B cell (primary cell): ENCODE measurements around the gene SHISAL2A. TPM values are rescaled to one million over a fixed set of nuclear protein-coding genes. Genes with fewer than 3 reads are reported as not detected.

Source experiments
- ATAC-seq: fragments of 200-7000 bp; cut with Tn5 transposase; one replicate; pipeline ENCODE4 v1.10.0; 2021; ENCODE audit warnings: low read depth, mild to moderate bottlenecking, moderate number of reproducible peaks, moderate library complexity
- CTCF ChIA-PET: fragments of 350-600 bp; sonication (Branson Sonifier 250); formaldehyde crosslinking; loops from one replicate; lab custom pipeline; 2021; ENCODE audit warnings: antibody characterized with exemption, inconsistent platforms; lab: Charles Lee
- POLR2A ChIA-PET: fragments of 350-600 bp; sonication (Branson Sonifier 250); formaldehyde crosslinking; loops from one replicate; lab custom pipeline; 2021; ENCODE audit warnings: antibody characterized with exemption; lab: Charles Lee
- DNase-seq: peaks from one replicate; pipeline ENCODE4 v3.0.0; 2013
- H2AFZ ChIP-seq: 2 replicates; pipeline ENCODE4 v1.6.1; 2012; ENCODE audit warnings: mild to moderate bottlenecking, low read depth, low read length; ENCODE audit not compliant: insufficient read depth, poor library complexity, severe bottlenecking
- H3K27ac ChIP-seq, 2 donors: 1 replicate in 1 of 2; 2 replicates in 1 of 2; pipeline ENCODE4 v1.5.1; 2012 to 2013; ENCODE audit warnings: low read length in 2 of 2, mild to moderate bottlenecking in 2 of 2, moderate library complexity in 1 of 2
- H3K27me3 ChIP-seq, 4 experiments: fragments of 200-600 bp in 1 of 4; sonication (generic) in 1 of 4; replicated peaks in 1 of 4; 1 replicate in 2 of 4; 2 replicates in 2 of 4; pipeline versions ENCODE4 v1.6.1 to v1.7.0; 2013 to 2016; ENCODE audit warnings: low read length in 3 of 4, mild to moderate bottlenecking in 2 of 4, mixed read lengths in 1 of 4, moderate library complexity in 1 of 4; ENCODE audit not compliant: insufficient read depth in 4 of 4, control insufficient read depth in 3 of 4; ENCODE audit errors: control extremely low read depth in 1 of 4
- H3K36me3 ChIP-seq, 2 experiments: replicated peaks in 1 of 2; 1 replicate in 1 of 2; 2 replicates in 1 of 2; pipeline versions ENCODE4 v1.6.1 to v1.7.1; 2013; ENCODE audit warnings: low read length in 1 of 2; ENCODE audit not compliant: insufficient read depth in 2 of 2, control insufficient read depth in 1 of 2; ENCODE audit errors: control extremely low read depth in 1 of 2, extremely low read depth in 1 of 2
- H3K4me1 ChIP-seq, 2 donors: fragments of 200-600 bp in 1 of 2; sonication (generic) in 1 of 2; 1 replicate in 1 of 2; 2 replicates in 1 of 2; pipeline versions ENCODE4 v1.5.1 to v1.6.1; 2013 to 2017; ENCODE audit warnings: low read length in 2 of 2; ENCODE audit not compliant: control insufficient read depth in 2 of 2, insufficient read depth in 2 of 2
- H3K4me2 ChIP-seq: replicated peaks from 2 replicates; pipeline ENCODE3; 2012; ENCODE audit warnings: mild to moderate bottlenecking, low read depth, low read length; ENCODE audit not compliant: poor library complexity, severe bottlenecking
- H3K4me3 ChIP-seq, 5 experiments: fragments of 200-600 bp in 1 of 5; sonication (generic) in 1 of 5; 1 replicate in 3 of 5; 2 replicates in 2 of 5; pipeline versions ENCODE4 v1.5.1 to v1.7.0; 2011 to 2016; ENCODE audit warnings: low read length in 4 of 5, mild to moderate bottlenecking in 4 of 5, low read depth in 2 of 5, control low read depth in 1 of 5, moderate library complexity in 1 of 5; ENCODE audit not compliant: insufficient read depth in 1 of 5; ENCODE audit errors: control extremely low read depth in 1 of 5, extremely low read depth in 1 of 5
- H3K79me2 ChIP-seq: fragments of 200-600 bp; sonication (generic); one replicate; pipeline ENCODE4 v1.6.0; 2016; ENCODE audit warnings: low read length; ENCODE audit not compliant: control insufficient read depth, insufficient read depth
- H3K9ac ChIP-seq: fragments of 200-600 bp; sonication (generic); 2 replicates; pipeline ENCODE4 v1.6.1; 2017; ENCODE audit warnings: mild to moderate bottlenecking, low read length, moderate library complexity
- H3K9me3 ChIP-seq, 3 donors: one replicate each; pipeline versions ENCODE4 v1.6.1 to v1.7.1; 2013; ENCODE audit warnings: low read length in 2 of 3; ENCODE audit not compliant: control insufficient read depth in 2 of 3, insufficient read depth in 1 of 3; ENCODE audit errors: control extremely low read depth in 1 of 3
- H4K20me1 ChIP-seq: 2 replicates; pipeline ENCODE4 v1.6.0; 2012; ENCODE audit warnings: mild to moderate bottlenecking, low read length; ENCODE audit not compliant: insufficient read depth, control insufficient read depth, poor library complexity, severe bottlenecking
- H3K27ac Mint-ChIP-seq: one replicate; pipeline ENCODE4 v1.8.0; 2021; ENCODE audit warnings: mixed read lengths
- H3K27me3 Mint-ChIP-seq: one replicate; pipeline ENCODE4 v1.8.0; 2021; ENCODE audit warnings: mixed read lengths
- H3K4me1 Mint-ChIP-seq: one replicate; pipeline ENCODE4 v1.8.0; 2021; ENCODE audit warnings: mixed read lengths
- H3K4me3 Mint-ChIP-seq: one replicate; pipeline ENCODE4 v1.8.0; 2021; ENCODE audit warnings: mixed read lengths
- H3K9me3 Mint-ChIP-seq: one replicate; pipeline ENCODE4 v1.8.0; 2022; ENCODE audit warnings: mixed read lengths; ENCODE audit not compliant: insufficient read depth
- EZH2 ChIP-seq: IDR thresholded peaks from 2 replicates; pipeline ENCODE4 v1.6.1; 2012; ENCODE audit warnings: borderline replicate concordance, low read depth, mild to moderate bottlenecking, moderate library complexity, low read length; ENCODE audit not compliant: insufficient read depth, poor library complexity, severe bottlenecking
- WGBS: methylation state at CpG from one replicate; pipeline ENCODE4 v1.1.5; 2013; ENCODE audit warnings: missing lambda C conversion rate; ENCODE audit not compliant: insufficient coverage; 5-methylcytosine and 5-hydroxymethylcytosine counted together
- intact Hi-C: fragments of 100-400 bp; cut with micrococcal nuclease; formaldehyde crosslinking; loops from one replicate; pipeline ENCODE4 v1.10.0; 2022
- polyA plus RNA-seq: library from polyadenylated mRNA; depleted of rRNA; stranded (reverse); fragments of >200 nt; gene quantifications from 2 replicates; pipeline ENCODE4 v1.2.3, GENCODE V29; 2012
- total RNA-seq, 2 donors: library from RNA; stranded (reverse); fragments of 120-200 nt in 1 of 2; gene quantifications; 1 replicate in 1 of 2; 2 replicates in 1 of 2; pipeline versions ENCODE4 v1.2.3 to v1.2.4, GENCODE V29; 2013 to 2022
- TF ChIP-seq, protein P1 (sequence below): fragments of 200-600 bp; IDR thresholded peaks from one replicate; pipeline ENCODE4 v1.8.0; 2022; ENCODE audit warnings: antibody characterized with exemption, mild to moderate bottlenecking

The SHISAL2A gene
- total and polyA plus RNA-seq, 2 donors (not counting 1 experiment from before 2014, with no cell fraction given) = 63.3 to 91.0 TPM

- Histone ChIP-seq H3K79me2 (peaks cover 79% of the 10 kb centered on the region), H2AFZ (peak overlapping the region; percentile 69), H3K9me3 (no peaks in the 10 kb centered on the region), H4K20me1 (no peaks in the 10 kb centered on the region), H3K36me3 (peaks cover 1 to 5% of the 10 kb centered on the region in 2 experiments), H3K9ac (peak overlapping the region; percentile 74), H3K4me1 (peaks cover 83 to 91% of the 10 kb centered on the region in 2 donors), H3K4me3 (peak overlapping the region; percentile 41 to 77 (median 70)), H3K4me2 (peak overlapping the region; percentile 84), H3K27ac (peak overlapping the region; percentile 70 to 99), H3K27me3 (no peaks in the 10 kb centered on the region)
- no peaks in the 10 kb centered on the region for H3K9me3 Mint-ChIP-seq
- no peaks in the 10 kb centered on the region for H3K27me3 Mint-ChIP-seq
- peak overlapping the region; percentile 98 for H3K4me3 Mint-ChIP-seq
- peak overlapping the region; percentile 99 for H3K27ac Mint-ChIP-seq
- peaks cover 84% of the 10 kb centered on the region for H3K4me1 Mint-ChIP-seq
- whole genome bisulfite sequencing = 26% methylated on average over 3 of the region's 4 CpGs
- ChIA-PET POLR2A (interaction anchor here (0.7 to 4.3 kb wide), 7 partner anchors 31 to 86 kb away, joined by 3 to 82 read pairs (median 5); partner anchors contain the start of gene TUT4), CTCF (interaction anchor here (0.5 to 7.3 kb wide), 13 partner anchors 11 to 81 kb away, joined by 3 to 42 read pairs (median 4); partner anchors contain the start of gene TUT4)
- no peak for TF ChIP-seq EZH2
- TF ChIP-seq, protein P1, sequence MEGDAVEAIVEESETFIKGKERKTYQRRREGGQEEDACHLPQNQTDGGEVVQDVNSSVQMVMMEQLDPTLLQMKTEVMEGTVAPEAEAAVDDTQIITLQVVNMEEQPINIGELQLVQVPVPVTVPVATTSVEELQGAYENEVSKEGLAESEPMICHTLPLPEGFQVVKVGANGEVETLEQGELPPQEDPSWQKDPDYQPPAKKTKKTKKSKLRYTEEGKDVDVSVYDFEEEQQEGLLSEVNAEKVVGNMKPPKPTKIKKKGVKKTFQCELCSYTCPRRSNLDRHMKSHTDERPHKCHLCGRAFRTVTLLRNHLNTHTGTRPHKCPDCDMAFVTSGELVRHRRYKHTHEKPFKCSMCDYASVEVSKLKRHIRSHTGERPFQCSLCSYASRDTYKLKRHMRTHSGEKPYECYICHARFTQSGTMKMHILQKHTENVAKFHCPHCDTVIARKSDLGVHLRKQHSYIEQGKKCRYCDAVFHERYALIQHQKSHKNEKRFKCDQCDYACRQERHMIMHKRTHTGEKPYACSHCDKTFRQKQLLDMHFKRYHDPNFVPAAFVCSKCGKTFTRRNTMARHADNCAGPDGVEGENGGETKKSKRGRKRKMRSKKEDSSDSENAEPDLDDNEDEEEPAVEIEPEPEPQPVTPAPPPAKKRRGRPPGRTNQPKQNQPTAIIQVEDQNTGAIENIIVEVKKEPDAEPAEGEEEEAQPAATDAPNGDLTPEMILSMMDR = no peak
- ATAC-seq = no peak
- DNase-seq = peak; percentile 42
- intact Hi-C loops = no loop called here
Observed at GRCh38 chr1:52634111-52634510, 1.1 kb downstream of the SHISAL2A start.
